MM.1S (cell line): ENCODE data around the gene RBM42.
A peak's percentile ranks its signal among the peaks of the same experiment; 100 is the strongest.

ENCODE experiments used
- DNase-seq: peaks from one replicate; pipeline ENCODE4 v3.0.0-alpha.2; 2015
- H2AFZ ChIP-seq: fragments of 300-600 bp; sonication (generic); 2 replicates; pipeline ENCODE4 v1.6.0; 2016; ENCODE audit warnings: antibody characterized with exemption, low read length
- H3F3A ChIP-seq: fragments of 300-600 bp; sonication (generic); 2 replicates; pipeline ENCODE4 v1.6.1; 2016; ENCODE audit warnings: mild to moderate bottlenecking, antibody characterized with exemption, low read length, moderate library complexity, mixed read lengths; ENCODE audit not compliant: insufficient read depth
- H3K27ac ChIP-seq: fragments of 300-600 bp; sonication (generic); 2 replicates; pipeline ENCODE4 v1.5.1; 2016; ENCODE audit warnings: mild to moderate bottlenecking, low read length
- H3K27me3 ChIP-seq: fragments of 300-600 bp; sonication (generic); replicated peaks from 2 replicates; pipeline ENCODE4 v1.6.0; 2016; ENCODE audit warnings: low read length; ENCODE audit not compliant: insufficient read depth
- H3K36me3 ChIP-seq: fragments of 300-600 bp; sonication (generic); replicated peaks from 2 replicates; pipeline ENCODE4 v1.6.1; 2016; ENCODE audit warnings: mild to moderate bottlenecking, low read length, mixed read lengths; ENCODE audit not compliant: insufficient read depth
- H3K4me1 ChIP-seq: fragments of 300-600 bp; sonication (generic); 2 replicates; pipeline ENCODE4 v1.6.1; 2016; ENCODE audit warnings: low read length, mixed read lengths
- H3K4me2 ChIP-seq: fragments of 300-600 bp; sonication (generic); 2 replicates; pipeline ENCODE4 v1.6.0; 2016; ENCODE audit warnings: low read depth, low read length
- H3K4me3 ChIP-seq: fragments of 300-600 bp; sonication (generic); 2 replicates; pipeline ENCODE4 v1.5.1; 2016; ENCODE audit warnings: low read length, mixed read lengths
- H3K79me2 ChIP-seq: fragments of 300-600 bp; sonication (generic); 2 replicates; pipeline ENCODE4 v1.6.1; 2016; ENCODE audit warnings: mixed run types, low read length, mixed read lengths
- H3K9ac ChIP-seq: fragments of 300-600 bp; sonication (generic); 2 replicates; pipeline ENCODE4 v1.6.1; 2016; ENCODE audit warnings: low read length, mixed read lengths
- H3K9me2 ChIP-seq: fragments of 300-600 bp; sonication (generic); replicated peaks from 2 replicates; pipeline ENCODE4 v1.6.1; 2016; ENCODE audit warnings: mild to moderate bottlenecking, low read length, mixed read lengths; ENCODE audit not compliant: insufficient read depth
- H3K9me3 ChIP-seq: fragments of 300-600 bp; sonication (generic); replicated peaks from 2 replicates; pipeline ENCODE4 v1.6.1; 2016; ENCODE audit warnings: mild to moderate bottlenecking, low read length, mixed read lengths; ENCODE audit not compliant: insufficient read depth
- H4K20me1 ChIP-seq: fragments of 300-600 bp; sonication (generic); 2 replicates; pipeline ENCODE4 v1.6.1; 2016; ENCODE audit warnings: mild to moderate bottlenecking, low read length, moderate library complexity, mixed read lengths; ENCODE audit not compliant: insufficient read depth
- CTCF ChIP-seq: fragments of 300-600 bp; sonication (generic); IDR thresholded peaks from 2 replicates; pipeline ENCODE4 v1.5.1; 2016; ENCODE audit warnings: antibody characterized with exemption, low read length, mixed read lengths
- EZH2 ChIP-seq: fragments of 300-600 bp; sonication (generic); optimal IDR thresholded peaks from 2 replicates; pipeline ENCODE3; 2017; ENCODE audit warnings: low read depth, mild to moderate bottlenecking, antibody characterized with exemption, low read length, mixed read lengths
- EZH2phosphoT487 ChIP-seq: fragments of 300-600 bp; sonication (generic); IDR thresholded peaks from 2 replicates; pipeline ENCODE4 v1.6.1; 2018; ENCODE audit warnings: antibody characterized with exemption, low read length

Gene RBM42

GRCh38 chr19:35673121-35673804 lies 44.4 kb downstream of the RBM42 start:
- Histone ChIP-seq H3K9ac (no peak overlapping the region), H2AFZ (peak overlapping the region; percentile 57)

GRCh38 chr19:35675589-35676140 lies 46.8 kb downstream of the RBM42 start:
- H4K20me1 ChIP-seq, result no peaks in the 10 kb centered on the region
- peaks cover 76% of the 10 kb centered on the region for H3K27me3 ChIP-seq

More at GRCh38 chr19:35673121-35673804, 44.4 kb downstream of the RBM42 start:
- Histone ChIP-seq H3K79me2 (no peaks in the 10 kb centered on the region), H3K36me3 (no peaks in the 10 kb centered on the region), H3K4me3 (peak overlapping the region; percentile 48), H3K4me2 (peak overlapping the region; percentile 68; the same call in 1 of the 2 replicates), H3K27me3 (peaks cover 78% of the 10 kb centered on the region), H3K27ac (no peak overlapping the region), H4K20me1 (no peaks in the 10 kb centered on the region), H3K9me2 (no peaks in the 10 kb centered on the region), H3K4me1 (no peaks in the 10 kb centered on the region), H3K9me3 (no peaks in the 10 kb centered on the region), H3F3A (no peaks in the 10 kb centered on the region)
- DNase-seq, result peak; percentile 53
- TF ChIP-seq EZH2phosphoT487, result no peak
- no peak for TF ChIP-seq CTCF
- TF ChIP-seq EZH2, result no peak

More at GRCh38 chr19:35675589-35676140, 46.8 kb downstream of the RBM42 start:
- Histone ChIP-seq H3K79me2 (no peaks in the 10 kb centered on the region), H3K4me2 (no peak overlapping the region), H3F3A (no peaks in the 10 kb centered on the region), H2AFZ (no peak overlapping the region), H3K4me1 (no peaks in the 10 kb centered on the region), H3K9ac (no peak overlapping the region), H3K27ac (no peak overlapping the region), H3K9me2 (no peaks in the 10 kb centered on the region), H3K4me3 (no peak overlapping the region), H3K36me3 (no peaks in the 10 kb centered on the region), H3K9me3 (no peaks in the 10 kb centered on the region)
- TF ChIP-seq CTCF (no peak), EZH2phosphoT487 (no peak), EZH2 (no peak)
- no peak for DNase-seq
